ENCODE results near the gene CDHR2.

GRCh38 chr5:176541338-176542134, 7.6 kb upstream of the CDHR2 start:
- TF ChIP-seq CTCF (IDR thresholded peaks at IDR 0.05) (no peak), POLR2A (IDR thresholded peaks at IDR 0.05) (no peak), POLR2AphosphoS5 (IDR thresholded peaks at IDR 0.05) (peak in 2 of 3 donors; percentile 45 to 58), EP300 (IDR thresholded peaks at IDR 0.05) (no peak)

Data from stomach (tissue), 4 donors.